Sciatic nerve (tissue), 2 donors: ENCODE measurements around the gene SEMA5A. TPM values are rescaled to one million over a fixed set of nuclear protein-coding genes. Genes with fewer than 3 reads are reported as not detected.

Source experiments
- ATAC-seq: fragments of 200-7000 bp; cut with Tn5 transposase; one replicate; pipeline ENCODE4 v1.9.1; 2020; ENCODE audit warnings: mild to moderate bottlenecking, moderate library complexity
- DNase-seq: peaks from one replicate; pipeline ENCODE4 v3.0.0-alpha.2; 2020; ENCODE audit warnings: low spot score
- intact Hi-C: fragments of 100-400 bp; cut with DNase I; formaldehyde crosslinking; loops from one replicate; pipeline ENCODE4 v1.14.2; 2022
- total RNA-seq: library from RNA; stranded (reverse); fragmentation: NEBNext Ultra II Directional; extraction: Animal tissue kit (Norgen Biotek cat#: 25700); gene quantifications from one replicate; pipeline ENCODE4 v1.2.1, GENCODE V29; 2021
- donor health status: DM: no; HTN: no; CAD: no.
- donor health status: DM: no; HTN: no; CAD: no.

SEMA5A gene
- total RNA-seq, 1 donor from 2014 or later, result 109 TPM

DNA sequence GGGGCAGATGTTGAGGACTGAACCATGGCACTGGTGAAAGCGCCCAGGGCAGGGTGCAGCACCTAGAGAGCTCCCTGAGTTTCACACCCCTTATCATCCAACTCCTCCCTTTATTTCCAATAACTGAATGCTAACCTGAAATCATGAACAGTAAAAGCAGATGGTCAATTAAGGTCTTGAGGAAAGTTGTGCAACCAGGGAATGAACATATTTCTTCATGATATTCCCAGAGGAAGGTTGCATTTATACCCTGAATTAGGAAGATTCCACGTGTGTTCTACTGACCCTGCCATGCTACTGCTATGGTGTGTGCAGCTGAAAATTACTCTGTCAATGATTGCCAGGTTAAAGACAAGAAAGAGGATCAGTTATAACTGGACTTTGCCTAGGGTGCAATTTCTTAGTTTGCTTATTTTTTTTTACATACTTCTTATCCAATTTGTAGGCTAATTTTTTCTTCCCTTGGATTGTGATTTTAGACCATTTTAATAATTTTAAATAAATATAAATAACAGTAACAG is 319.8 kb downstream of the SEMA5A start:
- DNase-seq, result no peak
- ATAC-seq, result no peak
- intact Hi-C loops, result no loop called here

DNA sequence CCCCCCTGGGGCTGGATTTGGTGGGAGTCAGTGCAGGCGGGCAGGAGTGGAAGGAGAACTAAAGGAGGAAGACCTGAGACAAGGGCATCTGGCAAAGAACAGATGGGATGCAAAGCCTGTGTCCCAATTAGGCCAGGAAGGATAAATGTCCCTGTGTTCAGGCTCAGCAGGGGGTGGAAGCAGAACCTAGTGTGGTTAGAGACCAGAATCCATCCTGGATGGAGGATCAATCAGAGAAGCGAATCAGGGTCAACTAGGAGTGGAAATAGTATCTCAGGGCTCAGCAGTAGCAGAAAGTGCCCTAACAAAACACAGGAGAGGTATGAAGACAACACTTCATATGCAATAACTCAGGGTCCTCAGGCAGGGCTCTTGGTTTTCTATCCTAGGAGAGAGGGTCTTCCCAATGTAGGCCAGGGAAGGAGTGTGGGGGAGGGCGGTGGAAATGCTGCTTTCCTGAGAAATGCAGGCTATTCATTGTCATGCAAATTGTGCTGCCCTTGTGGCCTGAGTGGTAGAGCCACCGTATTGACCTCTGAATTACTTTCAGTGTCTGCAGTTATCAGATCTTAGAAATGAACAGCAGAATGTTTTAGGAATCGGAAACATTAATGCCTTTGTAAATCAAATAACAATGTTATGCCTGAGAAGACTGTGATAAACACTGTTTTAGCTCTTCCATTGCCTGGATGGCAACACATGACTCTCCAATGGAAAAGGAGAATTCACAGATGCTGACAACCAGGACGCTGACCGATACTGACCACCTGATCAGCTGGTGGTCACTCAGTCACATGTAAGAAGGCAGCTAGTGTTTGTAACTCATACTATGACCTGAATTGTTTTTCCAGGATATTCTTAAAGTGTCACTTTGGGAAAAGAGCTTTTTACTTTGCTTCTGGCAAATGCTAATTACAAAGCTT is 323.6 kb downstream of the SEMA5A start:
- intact Hi-C loops, result no loop called here
- no peak for ATAC-seq
- no peak for DNase-seq

DNA sequence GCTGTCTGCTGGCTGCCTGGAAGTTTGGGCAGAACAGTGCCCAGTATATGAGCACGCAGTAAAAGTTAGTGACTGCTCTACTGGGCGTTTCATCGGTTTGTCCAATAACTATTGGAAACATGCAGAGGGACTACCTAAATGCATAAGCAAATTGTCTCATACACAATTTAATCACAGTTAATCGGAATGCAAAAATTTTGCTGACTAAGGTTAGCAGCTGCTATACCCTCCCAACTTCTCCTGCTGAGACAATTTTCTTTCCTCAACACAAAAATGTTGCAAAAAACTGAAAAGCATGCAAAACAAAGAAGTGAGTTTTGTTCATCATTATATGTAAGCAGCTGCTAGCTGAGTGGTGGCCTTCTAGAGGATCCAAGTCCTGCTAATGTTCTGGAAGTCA is 327.5 kb downstream of the SEMA5A start:
- DNase-seq, result no peak
- no peak for ATAC-seq
- intact Hi-C loops, result no loop called here

DNA sequence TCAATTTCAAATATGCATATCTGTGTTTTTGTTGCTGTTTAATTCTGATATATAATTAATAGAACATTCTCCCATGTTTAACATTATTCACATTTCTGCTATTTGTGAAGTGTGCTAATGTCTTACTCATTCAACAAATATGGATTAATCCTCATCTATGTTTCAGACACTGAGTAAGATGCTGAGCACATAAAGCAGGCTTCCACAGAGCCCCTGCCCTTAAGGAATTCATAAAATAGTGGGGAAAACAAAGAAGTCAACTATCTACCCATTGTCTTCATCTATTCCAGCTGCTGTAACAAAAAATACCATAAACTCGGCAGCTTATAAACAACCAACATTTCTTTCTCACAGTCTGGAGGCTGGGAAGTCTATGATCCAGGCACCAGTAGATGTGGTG is 333.3 kb downstream of the SEMA5A start:
- intact Hi-C loops, result no loop called here
- DNase-seq (no peak), ATAC-seq (no peak)

DNA sequence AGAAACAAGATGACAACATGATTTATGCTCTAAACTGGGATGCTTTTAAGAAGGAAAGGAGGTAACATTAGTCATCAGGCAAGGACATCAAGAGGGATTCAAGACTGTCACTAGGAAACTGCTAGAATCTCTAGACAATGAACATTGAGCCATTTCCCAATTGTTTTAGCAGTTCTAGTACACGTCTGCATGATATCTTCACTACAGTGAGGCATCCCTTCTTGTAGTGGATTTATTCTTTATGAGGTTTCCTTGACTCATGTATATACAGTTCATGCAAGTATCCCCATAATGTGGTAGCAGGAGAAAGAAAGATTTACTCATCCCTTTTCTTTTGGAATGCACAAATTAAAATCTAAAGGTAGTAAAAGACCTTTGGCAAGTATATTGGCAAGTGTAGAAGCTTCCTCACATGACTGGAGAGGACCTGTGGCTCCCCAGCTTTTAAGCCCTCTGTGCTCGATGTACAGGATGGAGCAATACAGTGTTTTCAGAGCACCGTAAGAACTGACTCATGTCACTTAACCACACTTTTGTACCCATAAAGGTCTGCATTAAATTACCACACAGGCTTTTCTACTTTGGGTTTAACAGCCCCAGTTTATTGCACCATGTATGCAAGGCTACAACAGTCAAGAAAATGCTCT is 335.9 kb downstream of the SEMA5A start:
- intact Hi-C loops, result no loop called here
- no peak for ATAC-seq

DNA sequence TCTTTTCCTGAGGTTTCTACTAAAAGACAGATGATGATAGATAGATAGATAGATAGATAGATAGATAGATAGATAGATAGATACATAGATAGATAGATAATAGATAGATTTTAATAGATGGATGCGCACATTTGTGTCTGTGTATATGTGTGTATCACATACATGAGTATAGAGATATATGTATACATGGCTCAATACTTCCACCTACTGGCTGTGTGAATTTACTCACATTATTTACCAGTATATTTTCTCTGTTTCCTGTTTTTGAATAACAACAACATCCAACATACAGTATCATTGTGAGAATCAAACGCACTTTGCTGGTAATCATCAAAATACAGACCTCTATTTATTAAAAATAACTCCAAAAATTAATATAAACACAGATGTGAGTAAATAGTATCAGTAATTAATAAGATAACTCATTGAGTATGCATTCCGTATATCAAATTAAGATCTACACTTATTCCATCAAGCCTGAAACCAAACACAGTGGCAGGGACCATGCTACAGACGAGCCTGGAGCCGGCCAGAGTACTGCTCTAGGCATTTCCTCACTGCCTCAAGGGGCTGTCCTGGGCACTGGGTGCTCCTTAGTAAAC is 338.0 kb downstream of the SEMA5A start:
- ATAC-seq (peak; percentile 60), DNase-seq (no peak)
- intact Hi-C loops, result no loop called here

More for the DNA sequence above, 335.9 kb downstream of the SEMA5A start:
- no peak for DNase-seq

DNA sequence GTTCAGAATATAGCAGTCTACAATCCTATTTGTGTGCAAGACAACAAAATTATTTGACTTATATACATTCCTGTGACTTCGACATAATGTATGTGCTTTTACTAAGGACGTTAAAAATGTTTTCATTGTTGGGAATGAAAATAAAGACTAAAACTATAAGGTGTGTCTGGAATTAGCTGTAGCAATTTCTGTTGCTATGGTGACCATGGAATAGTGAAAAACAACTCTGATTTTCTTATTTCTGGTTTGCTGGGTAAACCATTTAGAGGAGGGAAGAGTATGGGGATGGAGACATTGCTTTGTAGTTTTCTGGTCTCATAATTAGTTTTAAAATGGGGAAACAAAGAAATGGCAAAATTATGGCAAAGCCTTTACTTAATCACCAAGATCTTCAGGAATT is 343.2 kb downstream of the SEMA5A start:
- intact Hi-C loops, result no loop called here
- DNase-seq, result no peak

DNA sequence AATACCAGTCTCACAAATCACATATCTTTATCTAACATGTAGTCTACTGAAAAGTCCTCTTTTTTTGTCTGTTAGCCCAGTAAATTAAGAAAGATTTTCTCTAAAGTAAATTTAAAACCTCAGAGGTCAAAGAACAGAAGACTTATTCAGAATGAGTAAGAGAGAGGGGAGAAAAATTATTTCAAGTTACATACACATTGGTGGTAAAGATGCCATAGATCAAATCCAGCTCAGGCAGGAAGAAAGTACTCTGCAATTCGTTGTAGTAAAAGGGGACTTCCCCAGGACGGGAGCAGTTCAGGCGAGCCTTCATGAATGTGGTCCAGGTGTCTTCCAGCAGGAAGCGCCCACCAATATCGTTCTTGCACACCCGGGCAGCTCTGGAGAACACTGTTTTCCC is 344.1 kb downstream of the SEMA5A start:
- intact Hi-C loops, result no loop called here
- DNase-seq (no peak), ATAC-seq (no peak)

More for the DNA sequence above, 343.2 kb downstream of the SEMA5A start:
- no peak for ATAC-seq

DNA sequence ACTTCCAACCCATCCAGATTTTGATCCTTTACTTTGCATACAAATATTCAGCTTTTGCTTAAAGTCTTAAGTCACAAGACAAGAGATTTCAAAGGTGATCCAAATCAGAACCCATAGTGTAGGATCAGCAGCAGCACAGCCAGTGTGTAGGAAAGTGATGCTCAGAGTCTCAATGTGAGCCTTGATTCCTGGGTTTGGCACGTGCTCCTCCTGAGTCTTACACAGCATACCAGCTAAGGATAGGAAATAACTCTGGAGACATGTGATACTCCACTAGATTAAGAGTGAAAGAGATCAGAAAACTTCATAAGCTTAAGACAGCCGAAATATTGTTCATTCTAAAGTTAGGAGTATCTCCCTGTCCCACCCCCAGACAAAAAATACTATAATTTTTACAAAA is 344.9 kb downstream of the SEMA5A start:
- DNase-seq (no peak), ATAC-seq (no peak)
- intact Hi-C loops, result no loop called here

DNA sequence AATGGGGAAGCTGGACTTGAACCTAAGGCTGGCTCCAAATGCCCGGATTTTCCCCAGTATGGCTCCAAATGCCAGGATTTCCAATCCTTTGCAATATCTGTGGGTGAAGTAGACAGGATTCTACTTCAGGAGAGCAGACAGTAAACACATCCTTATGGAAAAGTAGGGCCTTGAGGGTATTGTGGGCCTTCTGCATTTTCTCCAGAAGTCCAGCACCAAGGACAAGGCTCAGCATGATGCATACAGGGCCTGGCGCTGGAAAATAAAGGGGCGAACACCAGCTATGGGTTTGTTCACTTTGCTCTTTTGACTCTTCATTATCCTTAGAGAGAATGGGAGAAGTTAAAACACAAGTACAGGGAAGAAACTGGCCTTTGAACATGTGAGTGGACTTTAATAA is 347.5 kb downstream of the SEMA5A start:
- DNase-seq (no peak), ATAC-seq (no peak)
- intact Hi-C loops, result no loop called here

DNA sequence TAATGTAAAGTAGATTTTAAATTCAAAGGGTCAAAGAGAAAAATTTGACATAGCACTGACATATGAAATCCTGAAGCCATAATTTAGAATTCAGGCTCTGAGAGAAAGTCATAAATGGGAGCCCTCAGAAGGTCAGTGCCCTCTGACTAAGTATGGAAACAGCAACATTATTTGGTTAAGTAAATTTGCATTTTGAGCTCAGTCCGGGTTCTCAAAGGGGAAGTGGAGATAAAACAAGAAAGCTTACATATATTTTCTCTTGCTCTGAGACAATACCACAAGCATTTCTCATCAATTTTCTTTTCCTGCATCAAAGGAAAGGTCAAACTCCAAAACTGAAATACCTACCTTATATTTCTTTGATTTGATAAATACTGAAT is 348.0 kb downstream of the SEMA5A start:
- no peak for ATAC-seq
- DNase-seq, result no peak
- intact Hi-C loops, result no loop called here

DNA sequence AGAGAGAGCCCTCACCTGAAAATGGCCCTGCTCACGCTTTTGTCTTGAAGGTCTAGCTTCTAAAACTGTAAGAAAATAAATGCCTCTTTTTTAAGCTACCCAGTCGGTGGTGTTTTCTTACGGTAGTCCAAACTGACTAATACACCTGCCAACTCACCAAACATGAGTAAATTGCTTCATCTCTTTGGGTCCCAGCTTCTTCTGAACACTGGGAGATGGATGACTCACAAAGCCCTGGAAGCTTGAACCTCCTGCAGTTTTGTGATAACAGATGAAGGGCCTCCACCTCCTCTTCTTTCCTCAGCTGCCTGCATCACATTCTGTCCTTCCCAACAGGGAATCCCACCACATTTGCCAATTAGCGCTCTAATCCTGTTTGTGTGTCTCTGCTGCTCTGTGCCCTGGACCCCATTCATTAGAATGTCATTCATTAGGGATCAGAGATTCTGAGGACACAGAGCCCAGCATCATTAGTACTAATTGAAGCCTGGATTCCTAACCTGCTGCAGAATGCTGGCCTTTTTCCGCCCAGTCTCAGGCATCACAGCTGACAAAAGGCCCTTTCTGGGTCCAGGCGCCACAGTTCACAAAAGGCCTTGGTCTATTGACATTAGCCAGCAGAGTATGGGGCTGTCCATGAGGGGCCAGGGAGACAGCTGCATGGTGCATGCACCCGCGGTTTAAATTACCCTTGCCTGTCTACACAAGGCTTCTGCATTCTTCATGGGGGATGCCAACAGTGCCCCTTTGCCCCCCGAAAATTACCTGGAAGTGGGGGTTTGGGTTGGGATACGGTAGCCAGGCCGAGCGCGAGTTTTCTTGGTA is 349.3 kb downstream of the SEMA5A start:
- no peak for DNase-seq
- ATAC-seq, result no peak
- intact Hi-C loops, result no loop called here

DNA sequence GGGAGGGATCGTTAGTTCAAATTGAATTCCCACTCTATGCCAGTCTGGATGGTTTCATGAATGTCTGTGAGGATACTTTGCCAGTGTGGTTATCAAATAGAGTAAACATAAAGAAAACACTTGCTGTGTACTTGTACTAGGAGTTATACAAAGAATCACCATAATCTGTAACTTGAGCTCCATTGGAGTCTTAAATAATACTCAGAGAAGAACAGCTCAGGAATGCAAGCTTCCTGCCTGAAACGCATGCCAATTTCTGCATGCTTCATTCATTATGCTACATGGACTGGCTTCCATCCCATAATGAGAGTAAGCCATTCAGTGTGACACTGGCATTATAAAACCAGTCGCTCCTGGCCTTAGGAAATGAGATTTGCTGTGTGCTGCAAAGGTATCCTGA is 351.4 kb downstream of the SEMA5A start:
- ATAC-seq (no peak), DNase-seq (no peak)
- intact Hi-C loops, result no loop called here

DNA sequence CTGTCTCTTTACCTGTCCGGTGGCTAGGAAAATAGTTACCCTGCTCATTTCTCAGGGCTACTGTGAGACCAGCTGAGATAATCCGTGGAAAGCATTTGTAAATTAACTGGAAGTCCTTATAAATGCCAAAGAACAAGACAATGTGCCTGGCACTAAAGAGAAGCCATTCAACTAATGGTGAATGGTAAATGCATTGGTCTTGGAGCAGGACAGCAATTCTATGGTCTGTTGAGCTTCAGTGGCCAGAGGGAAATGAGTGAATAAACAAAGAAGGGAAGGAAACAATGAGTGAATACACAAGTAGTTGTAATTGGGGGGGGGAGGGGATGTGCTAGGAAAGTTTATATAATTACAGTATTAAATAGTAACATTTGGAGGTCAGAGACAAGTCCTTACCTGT is 353.6 kb downstream of the SEMA5A start:
- no peak for ATAC-seq
- no peak for DNase-seq
- intact Hi-C loops, result no loop called here

DNA sequence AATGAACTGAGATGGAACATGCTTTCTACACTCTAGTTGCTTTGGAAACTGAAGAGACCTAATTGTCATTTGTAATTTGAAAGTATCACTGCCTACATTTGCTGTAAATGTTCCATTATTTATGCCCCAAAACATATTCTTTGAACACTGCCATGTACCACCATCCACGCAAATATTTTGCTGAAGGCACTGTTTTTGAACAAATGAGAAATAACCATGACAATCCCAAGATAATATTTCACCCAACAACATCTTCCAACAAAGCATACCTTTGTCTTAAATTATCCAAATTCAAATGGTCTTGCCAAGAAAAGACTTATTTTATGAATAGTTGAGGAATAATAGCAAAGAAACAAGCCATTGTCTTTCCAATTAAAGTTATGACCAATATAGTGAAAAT is 356.2 kb downstream of the SEMA5A start:
- DNase-seq (no peak), ATAC-seq (no peak)
- intact Hi-C loops, result no loop called here

DNA sequence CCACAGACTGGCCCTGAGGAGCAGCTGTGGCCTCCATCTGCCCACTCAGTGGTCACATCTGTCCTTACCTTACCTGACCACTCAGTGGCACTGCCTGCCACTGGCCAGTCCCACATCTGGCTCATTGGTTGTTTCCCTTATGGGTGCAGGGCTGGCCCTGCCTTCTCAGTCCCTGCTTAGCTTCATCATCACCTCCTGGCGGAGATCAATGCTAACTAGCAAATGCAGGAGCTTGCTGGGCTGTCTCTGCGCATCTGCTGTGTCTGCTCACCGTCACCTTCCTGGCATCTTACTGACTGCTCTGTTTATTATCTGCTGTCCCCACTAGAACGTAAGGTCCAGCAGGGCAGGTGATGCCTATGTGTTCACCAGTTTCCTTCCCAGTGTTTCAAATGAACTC is 356.9 kb downstream of the SEMA5A start:
- ATAC-seq (no peak), DNase-seq (no peak)
- intact Hi-C loops, result no loop called here

DNA sequence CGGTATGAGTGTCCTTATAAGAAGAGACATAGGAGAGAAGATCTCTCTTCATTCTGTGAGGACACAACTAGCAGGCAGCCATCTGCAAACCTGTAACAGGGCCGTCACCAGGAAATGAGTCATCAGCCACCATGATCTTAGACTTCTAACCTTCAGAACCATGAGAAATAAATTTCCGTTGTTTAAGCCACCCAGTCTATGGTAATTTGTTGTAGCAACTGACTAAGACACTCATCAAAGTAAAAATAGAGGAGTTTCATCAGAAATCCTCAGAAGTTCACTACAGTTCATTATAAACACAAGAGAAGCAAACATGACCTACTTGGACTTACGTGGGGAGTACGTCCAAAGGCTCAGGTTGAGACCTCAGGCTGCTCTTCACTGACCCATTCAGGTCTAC is 357.7 kb downstream of the SEMA5A start:
- intact Hi-C loops, result no loop called here
- no peak for DNase-seq
- peak; percentile 31 for ATAC-seq

DNA sequence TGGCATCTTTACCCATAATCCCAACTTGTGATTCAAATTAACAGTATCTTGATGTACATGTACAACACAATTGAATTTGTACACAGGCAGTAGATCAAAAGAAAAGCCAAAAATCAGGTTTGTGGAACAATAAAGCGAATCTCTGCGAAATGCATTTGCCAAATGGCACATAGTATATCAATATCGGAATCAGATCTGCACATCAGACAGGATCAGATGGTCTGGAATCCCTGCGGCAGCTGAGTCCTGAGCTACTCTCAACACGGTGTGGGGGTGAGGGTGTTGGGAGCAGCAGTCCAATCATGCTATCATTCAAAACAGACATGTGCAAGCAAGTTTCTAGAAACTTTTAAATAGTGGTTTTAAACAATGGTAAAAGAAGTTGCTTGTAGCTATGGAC is 358.3 kb downstream of the SEMA5A start:
- DNase-seq (no peak), ATAC-seq (no peak)
- intact Hi-C loops, result no loop called here

DNA sequence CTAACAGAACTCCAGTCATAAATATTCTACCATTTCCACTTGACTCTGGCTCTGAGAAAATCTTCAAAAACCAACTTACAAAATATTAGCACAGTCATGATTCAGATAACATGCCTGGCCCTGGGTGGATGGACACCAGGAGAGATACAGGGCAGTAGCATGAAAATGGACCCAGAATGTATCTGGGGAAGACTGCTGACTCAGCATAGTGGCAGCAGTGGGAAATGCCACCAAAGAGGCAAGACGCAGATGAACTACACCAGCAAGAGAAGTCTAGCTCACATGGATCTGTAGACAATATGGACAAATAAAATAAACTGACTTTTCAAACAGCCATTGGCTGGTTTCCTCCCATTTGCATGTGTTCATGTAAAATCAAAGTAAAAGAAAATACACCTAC is 359.8 kb downstream of the SEMA5A start:
- DNase-seq (no peak), ATAC-seq (no peak)
- intact Hi-C loops, result no loop called here
